MM.1S (cell line): ENCODE measurements around the gene SLC22A24.

ENCODE experiments used
- DNase-seq: peaks from one replicate; pipeline ENCODE4 v3.0.0-alpha.2; 2015
- H2AFZ ChIP-seq: fragments of 300-600 bp; sonication (generic); 2 replicates; pipeline ENCODE4 v1.6.0; 2016; ENCODE audit warnings: antibody characterized with exemption, low read length
- H3F3A ChIP-seq: fragments of 300-600 bp; sonication (generic); 2 replicates; pipeline ENCODE4 v1.6.1; 2016; ENCODE audit warnings: mild to moderate bottlenecking, antibody characterized with exemption, low read length, moderate library complexity, mixed read lengths; ENCODE audit not compliant: insufficient read depth
- H3K27ac ChIP-seq: fragments of 300-600 bp; sonication (generic); 2 replicates; pipeline ENCODE4 v1.5.1; 2016; ENCODE audit warnings: mild to moderate bottlenecking, low read length
- H3K27me3 ChIP-seq: fragments of 300-600 bp; sonication (generic); replicated peaks from 2 replicates; pipeline ENCODE4 v1.6.0; 2016; ENCODE audit warnings: low read length; ENCODE audit not compliant: insufficient read depth
- H3K36me3 ChIP-seq: fragments of 300-600 bp; sonication (generic); replicated peaks from 2 replicates; pipeline ENCODE4 v1.6.1; 2016; ENCODE audit warnings: mild to moderate bottlenecking, low read length, mixed read lengths; ENCODE audit not compliant: insufficient read depth
- H3K4me1 ChIP-seq: fragments of 300-600 bp; sonication (generic); 2 replicates; pipeline ENCODE4 v1.6.1; 2016; ENCODE audit warnings: low read length, mixed read lengths
- H3K4me2 ChIP-seq: fragments of 300-600 bp; sonication (generic); 2 replicates; pipeline ENCODE4 v1.6.0; 2016; ENCODE audit warnings: low read depth, low read length
- H3K4me3 ChIP-seq: fragments of 300-600 bp; sonication (generic); 2 replicates; pipeline ENCODE4 v1.5.1; 2016; ENCODE audit warnings: low read length, mixed read lengths
- H3K79me2 ChIP-seq: fragments of 300-600 bp; sonication (generic); 2 replicates; pipeline ENCODE4 v1.6.1; 2016; ENCODE audit warnings: mixed run types, low read length, mixed read lengths
- H3K9ac ChIP-seq: fragments of 300-600 bp; sonication (generic); 2 replicates; pipeline ENCODE4 v1.6.1; 2016; ENCODE audit warnings: low read length, mixed read lengths
- H3K9me2 ChIP-seq: fragments of 300-600 bp; sonication (generic); replicated peaks from 2 replicates; pipeline ENCODE4 v1.6.1; 2016; ENCODE audit warnings: mild to moderate bottlenecking, low read length, mixed read lengths; ENCODE audit not compliant: insufficient read depth
- H3K9me3 ChIP-seq: fragments of 300-600 bp; sonication (generic); replicated peaks from 2 replicates; pipeline ENCODE4 v1.6.1; 2016; ENCODE audit warnings: mild to moderate bottlenecking, low read length, mixed read lengths; ENCODE audit not compliant: insufficient read depth
- H4K20me1 ChIP-seq: fragments of 300-600 bp; sonication (generic); 2 replicates; pipeline ENCODE4 v1.6.1; 2016; ENCODE audit warnings: mild to moderate bottlenecking, low read length, moderate library complexity, mixed read lengths; ENCODE audit not compliant: insufficient read depth
- EZH2 ChIP-seq: fragments of 300-600 bp; sonication (generic); optimal IDR thresholded peaks from 2 replicates; pipeline ENCODE3; 2017; ENCODE audit warnings: low read depth, mild to moderate bottlenecking, antibody characterized with exemption, low read length, mixed read lengths
- EZH2phosphoT487 ChIP-seq: fragments of 300-600 bp; sonication (generic); IDR thresholded peaks from 2 replicates; pipeline ENCODE4 v1.6.1; 2018; ENCODE audit warnings: antibody characterized with exemption, low read length
- TF ChIP-seq, protein P1 (sequence below): fragments of 300-600 bp; sonication (generic); IDR thresholded peaks from 2 replicates; pipeline ENCODE4 v1.5.1; 2016; ENCODE audit warnings: antibody characterized with exemption, low read length, mixed read lengths

SLC22A24 gene

DNA sequence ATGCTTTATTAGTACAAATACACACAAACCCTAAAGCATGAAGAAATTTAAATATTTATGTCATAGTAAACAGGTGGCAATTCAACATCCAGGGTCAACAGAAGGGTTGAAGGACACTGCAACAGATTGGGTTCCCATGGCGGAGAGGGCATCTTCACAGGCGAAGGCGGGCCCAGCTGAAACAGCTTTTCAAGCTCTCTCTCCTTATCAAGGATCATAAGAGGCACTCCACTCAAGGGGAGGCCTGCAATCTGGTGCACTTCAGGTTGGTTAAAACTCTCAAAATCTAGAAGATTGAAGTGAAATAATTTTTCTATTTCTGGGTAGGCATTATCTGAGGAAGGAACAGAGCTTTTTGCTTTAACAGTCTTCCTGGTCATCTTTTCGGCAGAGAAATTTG is 111.6 kb downstream of the SLC22A24 start:
- Histone ChIP-seq H3K9me3 (no peaks in the 10 kb centered on the region), H3K36me3 (no peaks in the 10 kb centered on the region), H3K9ac (no peak overlapping the region), H3K27me3 (no peaks in the 10 kb centered on the region; the same call in 1 of the 2 replicates), H4K20me1 (no peaks in the 10 kb centered on the region), H2AFZ (no peak overlapping the region), H3K4me3 (no peak overlapping the region), H3K27ac (no peak overlapping the region), H3K79me2 (no peaks in the 10 kb centered on the region), H3K9me2 (no peaks in the 10 kb centered on the region), H3K4me2 (no peak overlapping the region), H3K4me1 (0 out of 2 replicates have a peak, but pooled peaks cover 4% of the 10 kb centered on the region), H3F3A (no peaks in the 10 kb centered on the region)
- no peak for DNase-seq
- TF ChIP-seq, protein P1, sequence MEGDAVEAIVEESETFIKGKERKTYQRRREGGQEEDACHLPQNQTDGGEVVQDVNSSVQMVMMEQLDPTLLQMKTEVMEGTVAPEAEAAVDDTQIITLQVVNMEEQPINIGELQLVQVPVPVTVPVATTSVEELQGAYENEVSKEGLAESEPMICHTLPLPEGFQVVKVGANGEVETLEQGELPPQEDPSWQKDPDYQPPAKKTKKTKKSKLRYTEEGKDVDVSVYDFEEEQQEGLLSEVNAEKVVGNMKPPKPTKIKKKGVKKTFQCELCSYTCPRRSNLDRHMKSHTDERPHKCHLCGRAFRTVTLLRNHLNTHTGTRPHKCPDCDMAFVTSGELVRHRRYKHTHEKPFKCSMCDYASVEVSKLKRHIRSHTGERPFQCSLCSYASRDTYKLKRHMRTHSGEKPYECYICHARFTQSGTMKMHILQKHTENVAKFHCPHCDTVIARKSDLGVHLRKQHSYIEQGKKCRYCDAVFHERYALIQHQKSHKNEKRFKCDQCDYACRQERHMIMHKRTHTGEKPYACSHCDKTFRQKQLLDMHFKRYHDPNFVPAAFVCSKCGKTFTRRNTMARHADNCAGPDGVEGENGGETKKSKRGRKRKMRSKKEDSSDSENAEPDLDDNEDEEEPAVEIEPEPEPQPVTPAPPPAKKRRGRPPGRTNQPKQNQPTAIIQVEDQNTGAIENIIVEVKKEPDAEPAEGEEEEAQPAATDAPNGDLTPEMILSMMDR, result no peak
- TF ChIP-seq EZH2, result no peak
- no peak for TF ChIP-seq EZH2phosphoT487
